Astrocyte of the hippocampus (primary cell): Measurements from ENCODE around the gene CDYL.

Experiments used
- DNase-seq: peaks from one replicate; pipeline ENCODE4 v3.0.0; 2011; ENCODE audit warnings: low read depth, low spot score

The CDYL gene

GRCh38 chr6:4906293-4907276 is 130.4 kb downstream of the CDYL start:
- DNase-seq, result peak; percentile 35

- DNase-seq, result no peak
Measured at GRCh38 chr6:4907602-4908001, 131.4 kb downstream of the CDYL start.

- no peak for DNase-seq
Measured at GRCh38 chr6:4908062-4908461, 131.9 kb downstream of the CDYL start.

DNA sequence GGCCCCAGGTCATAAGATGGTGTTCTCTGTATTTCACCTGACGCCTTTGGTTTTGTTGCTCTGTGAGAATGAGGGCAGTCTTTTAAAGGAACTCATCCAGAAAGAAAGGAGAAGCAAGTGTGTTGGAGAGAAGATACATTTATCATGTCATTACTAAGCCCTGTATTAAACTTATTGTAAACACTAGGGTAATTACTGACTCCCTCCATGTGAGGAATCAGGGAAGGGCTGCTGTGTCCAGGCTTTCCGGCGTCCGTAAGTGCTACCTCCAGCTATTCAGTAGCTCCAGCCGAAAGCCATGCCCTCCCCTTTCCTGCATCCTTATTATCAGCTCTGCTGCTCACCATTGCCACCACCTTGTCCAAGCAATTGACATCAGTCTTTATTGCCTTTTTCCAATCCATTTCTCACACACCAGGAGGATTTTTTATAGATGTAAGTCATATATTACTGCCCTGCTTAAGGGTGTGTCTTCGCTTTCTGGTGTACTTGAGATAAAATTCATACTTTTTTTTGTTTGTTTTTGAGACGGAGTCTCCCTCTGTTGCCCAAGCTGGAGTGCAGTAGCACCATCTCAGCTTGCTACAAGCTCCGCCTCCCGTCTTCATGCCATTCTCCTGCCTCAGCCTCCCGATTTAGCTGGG is 133.0 kb downstream of the CDYL start:
- DNase-seq, result no peak

DNA sequence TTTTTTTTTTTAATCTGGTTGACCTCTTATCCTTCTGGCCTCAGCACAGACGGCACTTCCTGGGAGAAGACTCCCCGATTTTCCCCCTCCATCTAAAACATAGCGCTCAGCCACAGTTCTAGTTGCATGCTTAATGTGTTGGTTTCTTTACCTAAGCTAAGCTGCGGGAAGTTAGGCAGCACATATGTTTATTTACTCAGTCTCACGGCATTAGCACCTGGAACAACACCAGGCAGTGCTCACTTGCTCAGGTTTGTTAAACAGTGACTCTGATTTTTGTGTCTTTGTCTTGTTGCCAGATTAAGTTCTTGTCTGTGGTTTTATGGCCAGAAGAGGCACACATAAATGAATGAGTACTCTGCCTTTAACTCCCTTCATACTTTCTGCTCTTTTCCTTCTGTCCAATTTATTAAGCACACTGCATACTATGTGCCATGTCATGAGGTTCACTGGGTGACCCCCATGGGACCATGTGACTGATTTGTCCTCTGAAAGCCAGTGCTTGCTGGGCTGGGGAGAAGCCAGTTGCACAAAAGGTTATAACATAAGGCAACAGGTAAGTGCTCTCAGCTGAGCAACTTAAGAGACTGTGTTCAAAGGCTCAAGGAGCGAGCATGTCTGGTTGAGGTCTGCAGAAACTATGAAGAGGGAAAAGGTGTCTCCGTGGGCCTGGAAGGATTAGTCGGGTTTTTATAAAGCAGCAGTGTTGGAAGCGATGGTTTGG is 134.0 kb downstream of the CDYL start:
- peak; percentile 31 for DNase-seq

DNA sequence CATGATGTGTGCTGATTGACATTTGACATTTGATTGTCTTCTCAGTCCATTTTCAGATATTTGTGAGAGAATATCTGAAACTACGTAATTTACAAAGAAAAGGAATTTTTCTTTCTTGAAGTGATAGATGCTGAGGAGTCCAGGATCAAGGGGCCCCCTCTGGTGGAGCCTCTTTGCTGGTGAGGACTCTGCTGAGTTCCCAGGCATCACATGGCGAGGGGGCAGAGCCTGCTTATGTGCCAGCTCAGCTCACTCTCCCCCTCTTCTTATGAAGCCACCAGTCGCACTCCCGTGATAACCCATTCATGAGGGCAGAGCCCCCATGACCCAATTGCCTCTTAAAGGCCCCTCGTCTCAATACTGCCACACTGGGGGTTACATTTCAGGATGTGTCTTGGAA is 136.4 kb downstream of the CDYL start:
- no peak for DNase-seq

DNA sequence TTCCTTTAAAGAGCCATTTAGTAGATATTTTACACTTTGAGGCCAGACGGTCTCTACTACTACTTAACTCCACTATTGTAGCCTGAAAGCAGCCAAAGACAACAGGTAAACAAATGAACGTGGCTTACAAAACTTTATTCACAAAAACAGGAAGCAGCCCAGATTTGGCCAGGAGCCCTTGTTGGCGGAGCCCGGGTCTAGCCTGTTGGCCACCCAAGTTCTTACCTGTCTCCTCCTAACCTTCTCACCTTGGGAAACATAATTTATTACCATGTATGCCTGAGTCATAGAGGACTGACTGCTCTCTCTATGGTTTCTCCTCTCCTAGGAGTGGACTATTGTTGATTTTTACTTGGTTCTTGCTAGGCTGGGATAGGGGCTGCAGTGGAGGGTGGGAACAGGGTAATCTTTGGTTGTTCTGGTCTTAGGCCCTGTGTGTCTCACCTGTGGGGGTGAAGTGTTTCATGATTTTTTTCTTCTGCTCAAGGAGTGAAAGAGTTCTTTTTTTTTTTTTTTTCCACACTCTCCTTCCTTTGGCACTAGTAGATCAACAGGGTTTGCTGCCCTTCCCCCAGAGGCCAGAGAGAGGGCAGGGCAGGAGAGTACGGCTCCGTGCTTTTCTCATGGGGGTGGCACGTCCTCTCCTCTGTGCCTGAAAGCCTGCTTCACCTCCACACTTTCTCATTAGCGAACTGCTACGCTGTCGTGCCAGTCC is 137.7 kb downstream of the CDYL start:
- no peak for DNase-seq

GRCh38 chr6:4914420-4915159 is 138.4 kb downstream of the CDYL start:
- peak; percentile 28 for DNase-seq

DNA sequence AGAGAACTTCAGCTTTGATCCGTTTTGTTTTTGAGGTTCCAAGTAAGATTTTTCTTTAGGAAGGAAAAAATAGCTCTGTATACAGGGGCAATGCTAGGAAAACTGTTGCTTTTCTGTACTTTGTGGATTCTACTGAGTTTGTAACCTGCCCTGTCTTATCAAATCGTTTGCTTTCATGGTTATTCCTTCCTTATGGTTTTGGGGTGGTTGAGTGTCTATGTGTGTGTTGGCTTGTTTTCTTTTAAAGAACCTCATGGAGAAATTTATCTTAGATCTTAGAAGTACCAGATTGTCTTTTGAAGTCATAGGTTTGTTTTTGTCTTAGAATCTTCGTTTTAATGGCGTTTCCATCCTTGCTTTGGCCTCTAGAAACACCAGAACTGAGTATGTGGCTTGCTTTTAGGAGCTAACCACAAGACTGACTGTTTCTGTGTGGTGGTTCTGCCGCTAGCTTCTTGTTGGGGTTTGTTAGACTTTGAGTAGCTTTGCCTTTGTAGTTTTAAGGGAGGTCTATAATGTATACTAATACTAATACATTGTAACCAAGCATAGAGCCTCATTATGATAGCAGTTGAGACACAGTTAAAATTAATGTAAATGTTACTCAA is 140.9 kb downstream of the CDYL start:
- DNase-seq, result no peak

GRCh38 chr6:4920914-4921410 is 144.8 kb downstream of the CDYL start:
- DNase-seq, result no peak

GRCh38 chr6:4922488-4923037 is 146.4 kb downstream of the CDYL start:
- no peak for DNase-seq

DNA sequence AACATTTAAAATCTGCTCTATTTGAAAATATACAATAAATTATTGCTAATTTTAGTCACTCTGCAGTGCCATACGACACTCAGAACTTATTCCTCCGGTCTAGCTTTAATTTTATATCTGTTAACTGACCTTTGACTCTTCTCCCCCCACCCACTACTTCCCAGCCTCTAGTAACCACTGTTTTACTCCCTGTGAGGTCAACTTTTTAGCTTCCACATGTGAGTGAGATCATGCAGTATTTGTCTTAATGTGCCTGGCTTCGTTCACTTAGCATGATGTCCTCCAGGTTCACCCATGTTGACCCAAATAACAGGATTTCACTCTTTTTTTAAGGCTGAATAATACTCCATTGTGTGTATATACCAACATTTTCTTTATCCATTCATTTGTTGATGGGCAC is 146.9 kb downstream of the CDYL start:
- no peak for DNase-seq

- DNase-seq, result no peak
Measured at GRCh38 chr6:4924661-4925271, 148.6 kb downstream of the CDYL start.

- DNase-seq, result no peak
Measured at GRCh38 chr6:4925580-4925979, 149.4 kb downstream of the CDYL start.

DNA sequence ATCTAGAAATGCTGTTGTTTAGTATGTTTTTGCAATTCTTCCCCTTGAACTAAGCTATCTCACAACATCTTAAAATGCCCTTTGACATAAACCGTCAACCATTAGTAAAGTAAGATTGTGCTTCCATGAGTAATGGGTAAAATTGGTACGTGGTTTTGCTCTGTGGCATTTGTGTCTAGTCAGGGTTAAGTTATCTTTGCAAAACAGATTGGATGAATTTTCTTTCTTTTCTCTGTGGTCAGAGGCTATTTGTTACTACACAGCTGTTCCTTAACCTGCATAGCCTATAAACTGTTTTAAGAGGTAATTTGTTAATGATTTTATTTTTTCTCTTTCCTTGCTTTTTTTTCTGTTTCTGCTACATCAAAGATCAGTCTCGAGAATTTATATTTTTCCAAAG is 152.2 kb downstream of the CDYL start:
- peak; percentile 52 for DNase-seq

DNA sequence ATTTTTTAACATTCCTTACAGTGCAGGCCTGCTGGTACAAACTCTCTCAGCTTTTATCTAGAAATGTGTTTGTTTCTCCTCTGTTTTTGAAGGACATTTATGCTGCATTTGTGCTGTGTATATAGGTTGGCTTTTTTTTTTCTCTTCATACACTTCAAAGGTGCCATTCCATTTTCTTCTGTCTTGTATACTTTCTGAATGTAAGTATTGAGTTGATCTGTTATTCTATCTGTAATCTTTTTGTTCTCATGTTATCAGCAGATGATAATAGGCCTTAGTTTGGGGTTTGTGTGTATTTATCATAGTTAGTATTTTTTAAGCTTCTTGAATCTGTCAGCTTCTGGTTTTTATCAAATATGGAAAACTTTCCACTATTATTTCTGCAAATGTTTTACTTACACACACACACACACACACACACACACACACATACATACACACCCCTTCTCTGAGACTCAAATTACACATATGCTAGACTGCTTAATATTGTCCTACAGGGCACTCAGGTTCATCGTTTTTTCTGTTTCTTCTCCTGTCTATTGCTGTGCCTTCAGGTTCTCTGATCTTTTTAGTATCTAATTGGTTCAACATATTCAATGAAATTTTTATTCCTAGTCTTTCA is 153.0 kb downstream of the CDYL start:
- no peak for DNase-seq

DNA sequence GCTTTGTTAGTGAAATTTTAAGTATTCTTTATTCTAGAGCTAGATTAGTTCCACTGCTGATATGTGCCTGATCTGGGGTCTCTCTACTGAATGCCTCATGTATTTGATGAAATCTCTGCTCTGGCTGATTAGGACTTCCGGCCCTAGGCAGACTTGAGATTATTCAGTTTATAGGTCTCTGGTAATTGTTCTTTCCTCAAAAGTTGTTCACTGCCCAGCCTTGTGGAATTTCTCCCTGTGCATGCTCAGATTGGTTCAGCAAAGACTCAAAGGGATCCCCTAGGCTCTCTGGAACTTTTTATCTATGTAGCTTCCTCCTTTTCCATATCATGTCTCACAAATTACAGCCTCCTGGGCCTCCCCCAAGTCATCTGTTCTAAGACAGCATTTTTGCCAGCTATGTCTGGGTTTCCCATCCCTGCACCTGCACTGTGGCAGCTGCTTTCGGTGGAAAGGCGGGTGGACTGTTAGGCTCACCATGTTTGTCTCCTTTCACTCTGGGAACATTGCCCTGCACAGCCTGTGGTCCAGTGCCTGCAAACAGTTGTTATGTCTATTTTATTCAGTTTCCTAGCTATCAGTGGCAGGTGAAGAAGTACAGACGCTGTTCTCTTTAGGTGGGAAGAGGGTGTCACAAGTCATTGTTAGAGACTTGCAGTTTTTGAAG is 154.0 kb downstream of the CDYL start:
- DNase-seq, result no peak

- DNase-seq, result no peak
Measured at GRCh38 chr6:4931530-4932227, 155.5 kb downstream of the CDYL start.
